ENCODE measurements around the gene FOXO4. TPM values are rescaled to one million over a fixed set of nuclear protein-coding genes. Genes with fewer than 3 reads are reported as not detected.

Gene FOXO4
- total RNA-seq, 1 experiment from 2014 or later: 3.7 TPM

DNA sequence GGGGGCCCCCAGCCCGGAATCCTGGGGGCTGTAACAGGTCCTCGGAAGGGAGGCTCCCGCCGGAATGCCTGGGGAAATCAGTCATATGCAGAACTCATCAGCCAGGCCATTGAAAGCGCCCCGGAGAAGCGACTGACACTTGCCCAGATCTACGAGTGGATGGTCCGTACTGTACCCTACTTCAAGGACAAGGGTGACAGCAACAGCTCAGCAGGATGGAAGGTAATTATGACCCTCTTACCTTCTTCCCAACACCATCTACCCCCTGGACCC, 1.0 kb downstream of the FOXO4 start:
- peak; percentile 2 for DNase-seq (ENCODE audit: low spot score)
- in situ Hi-C loops (cut with HindIII; ENCODE audit: low sequenced_read_pairs): no loop called here

DNA sequence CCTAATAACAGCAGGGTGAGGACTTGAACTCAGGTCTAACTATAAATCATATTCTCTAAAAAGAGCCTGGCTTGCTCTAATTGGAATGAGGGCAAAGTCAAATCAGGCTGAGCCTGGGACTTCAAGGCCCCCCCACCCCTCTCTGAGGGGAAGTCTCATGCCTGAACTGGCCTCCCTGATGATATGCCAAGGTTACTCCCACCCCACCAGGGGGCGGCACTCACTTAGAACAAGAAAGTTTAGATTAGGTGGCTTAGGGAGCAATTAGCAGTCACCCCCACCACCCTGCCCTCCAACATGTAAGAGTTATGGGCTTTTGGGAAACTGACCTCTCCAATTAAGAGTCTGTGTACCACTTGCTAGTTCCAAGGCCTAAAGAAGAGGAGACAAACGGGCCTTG, 2.7 kb downstream of the FOXO4 start:
- peak; percentile 5 for DNase-seq (ENCODE audit: low spot score)
- in situ Hi-C loops (cut with HindIII; ENCODE audit: low sequenced_read_pairs): no loop called here

DNA sequence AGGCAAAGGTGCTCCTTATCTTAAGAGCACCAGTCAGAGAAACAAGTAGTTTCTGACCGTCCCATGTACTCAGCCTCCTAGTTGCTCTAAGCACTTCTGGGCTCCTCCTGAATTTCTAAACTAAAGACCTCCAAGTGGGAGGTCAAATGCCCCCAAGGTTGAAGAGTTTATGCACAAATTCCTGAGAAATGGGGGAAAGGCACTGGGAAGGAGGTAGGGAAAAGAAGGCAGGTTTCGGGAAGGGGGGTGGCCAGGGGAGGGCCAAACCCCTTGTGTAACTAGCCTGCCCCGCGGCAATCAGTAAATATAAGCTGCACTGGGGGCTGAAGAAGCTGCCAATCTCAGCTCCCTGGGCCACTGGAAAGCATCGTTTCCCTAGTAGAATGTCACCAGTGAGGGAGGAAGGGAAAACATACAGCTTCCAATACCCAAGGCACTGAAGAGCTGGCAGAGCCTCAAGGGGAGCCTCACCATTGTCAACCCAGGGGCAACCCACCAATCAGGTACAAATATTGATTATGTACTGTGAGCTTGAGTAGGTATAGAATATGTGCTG, 3.4 kb downstream of the FOXO4 start:
- no peak for DNase-seq (ENCODE audit: low spot score)
- in situ Hi-C loops (cut with HindIII; ENCODE audit: low sequenced_read_pairs): no loop called here

DNA sequence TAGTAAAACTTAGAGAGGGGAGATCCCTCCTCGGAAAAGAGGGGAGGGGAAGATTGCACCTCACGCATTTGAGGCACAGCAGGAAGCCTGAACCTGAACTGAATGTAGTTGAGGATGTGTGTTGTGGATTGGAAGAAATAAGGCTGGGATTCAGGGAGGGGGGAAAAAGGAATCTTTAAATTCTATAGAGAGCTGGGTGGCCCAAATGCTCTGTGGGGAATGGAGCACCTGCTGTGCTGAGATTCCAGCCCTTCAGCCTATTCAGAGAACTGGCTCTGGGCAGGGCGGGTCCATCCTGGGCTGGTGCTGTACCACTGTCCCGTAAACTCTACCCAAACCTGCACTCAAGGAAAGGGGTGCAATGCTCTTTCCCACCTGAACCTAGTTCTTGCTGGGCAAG, 4.1 kb downstream of the FOXO4 start:
- in situ Hi-C loops (cut with HindIII; ENCODE audit: low sequenced_read_pairs): no loop called here
- no peak for DNase-seq (ENCODE audit: low spot score)

DNA sequence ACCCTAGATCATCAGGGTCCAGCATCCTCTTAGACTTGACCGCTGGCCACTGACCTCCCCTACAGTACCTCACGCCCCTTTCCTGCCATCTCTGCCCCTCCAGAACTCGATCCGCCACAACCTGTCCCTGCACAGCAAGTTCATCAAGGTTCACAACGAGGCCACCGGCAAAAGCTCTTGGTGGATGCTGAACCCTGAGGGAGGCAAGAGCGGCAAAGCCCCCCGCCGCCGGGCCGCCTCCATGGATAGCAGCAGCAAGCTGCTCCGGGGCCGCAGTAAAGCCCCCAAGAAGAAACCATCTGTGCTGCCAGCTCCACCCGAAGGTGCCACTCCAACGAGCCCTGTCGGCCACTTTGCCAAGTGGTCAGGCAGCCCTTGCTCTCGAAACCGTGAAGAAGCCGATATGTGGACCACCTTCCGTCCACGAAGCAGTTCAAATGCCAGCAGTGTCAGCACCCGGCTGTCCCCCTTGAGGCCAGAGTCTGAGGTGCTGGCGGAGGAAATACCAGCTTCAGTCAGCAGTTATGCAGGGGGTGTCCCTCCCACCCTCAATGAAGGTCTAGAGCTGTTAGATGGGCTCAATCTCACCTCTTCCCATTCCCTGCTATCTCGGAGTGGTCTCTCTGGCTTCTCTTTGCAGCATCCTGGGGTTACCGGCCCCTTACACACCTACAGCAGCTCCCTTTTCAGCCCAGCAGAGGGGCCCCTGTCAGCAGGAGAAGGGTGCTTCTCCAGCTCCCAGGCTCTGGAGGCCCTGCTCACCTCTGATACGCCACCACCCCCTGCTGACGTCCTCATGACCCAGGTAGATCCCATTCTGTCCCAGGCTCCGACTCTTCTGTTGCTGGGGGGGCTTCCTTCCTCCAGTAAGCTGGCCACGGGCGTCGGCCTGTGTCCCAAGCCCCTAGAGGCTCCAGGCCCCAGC, 5.2 kb downstream of the FOXO4 start:
- DNase-seq (ENCODE audit: low spot score): no peak
- in situ Hi-C loops (cut with HindIII; ENCODE audit: low sequenced_read_pairs): no loop called here

DNA sequence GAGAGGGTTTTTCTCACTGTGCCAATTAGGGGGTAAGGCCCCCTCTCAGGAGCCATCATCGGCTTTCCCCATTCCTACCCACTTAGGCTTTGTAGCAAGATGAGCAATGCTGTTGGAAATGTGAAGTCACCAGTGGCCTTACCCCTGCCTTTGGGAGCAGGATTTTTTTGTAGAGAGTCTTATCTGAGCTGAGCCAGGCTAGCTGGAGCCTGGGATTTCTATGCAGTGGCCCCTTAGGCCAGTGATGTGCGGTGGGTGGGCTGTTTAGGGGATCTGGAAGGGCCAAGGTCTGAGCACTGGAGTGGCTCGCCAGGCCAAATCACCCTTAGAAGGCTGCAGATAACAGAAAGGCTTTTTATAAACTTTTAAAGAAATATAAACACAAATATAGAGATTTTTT, 6.6 kb downstream of the FOXO4 start:
- no peak for DNase-seq (ENCODE audit: low spot score)
- in situ Hi-C loops (cut with HindIII; ENCODE audit: low sequenced_read_pairs): no loop called here

DNA sequence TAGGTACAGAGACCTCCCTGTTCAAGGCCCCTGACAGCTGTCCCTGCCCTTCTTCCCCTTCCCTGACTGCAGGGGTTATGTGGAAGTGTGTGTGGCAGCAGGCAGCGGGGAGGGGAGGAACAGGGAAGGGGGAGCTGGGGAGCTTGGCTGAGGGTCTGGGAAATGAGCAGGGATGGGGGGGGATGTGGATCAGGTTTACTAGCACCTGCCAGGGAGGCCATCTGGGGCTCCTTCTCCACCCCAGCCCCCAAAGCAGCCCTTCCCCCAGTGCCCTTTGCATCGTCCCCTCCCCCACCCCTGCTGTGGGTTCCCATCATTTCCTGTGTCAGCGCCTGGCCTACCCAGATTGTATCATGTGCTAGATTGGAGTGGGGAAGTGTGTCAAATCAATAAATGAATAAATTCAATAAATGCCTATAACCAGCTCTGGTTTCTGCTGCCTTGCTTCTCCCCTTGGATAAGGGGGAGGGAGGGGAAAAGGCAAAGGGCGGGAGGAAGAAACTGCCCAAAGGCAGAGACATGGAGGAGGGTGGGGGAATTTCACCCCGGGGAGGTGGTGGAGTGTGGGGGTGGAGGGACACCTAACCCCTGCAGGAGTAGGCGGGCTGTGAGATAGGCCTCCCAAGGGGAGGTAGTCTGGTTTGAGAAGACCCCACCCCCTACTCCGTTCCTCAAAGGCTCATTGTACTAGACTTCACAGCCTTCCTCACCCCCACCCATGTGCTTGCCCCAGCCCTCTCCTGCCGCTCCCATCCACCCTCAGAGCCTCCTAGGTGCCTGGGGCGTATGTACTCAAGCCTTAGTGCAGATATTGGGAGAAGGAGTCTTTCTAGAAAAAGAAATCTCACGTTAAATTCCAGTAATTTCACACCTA, 7.7 kb downstream of the FOXO4 start:
- DNase-seq (ENCODE audit: low spot score): no peak
- in situ Hi-C loops (cut with HindIII; ENCODE audit: low sequenced_read_pairs): no loop called here

DNA sequence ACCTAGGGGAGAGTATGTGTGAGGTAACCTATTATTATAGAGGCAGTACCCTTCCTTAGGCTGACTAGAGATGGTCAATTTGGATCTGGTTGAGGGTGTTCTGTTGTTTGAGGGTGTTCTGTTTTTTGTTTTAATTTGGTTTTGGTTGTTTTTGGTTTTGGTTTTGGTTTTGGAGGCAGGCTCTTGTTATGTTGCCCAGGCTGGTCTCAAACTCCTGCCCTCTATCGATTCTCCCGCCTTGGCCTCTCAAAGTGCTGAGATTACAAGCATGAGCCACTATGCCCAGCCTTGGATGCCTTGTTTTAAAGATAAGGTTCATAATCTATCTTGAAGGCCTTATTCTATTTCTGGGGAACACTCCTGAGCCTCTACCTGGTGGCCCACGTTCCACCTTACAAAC, 10.0 kb downstream of the FOXO4 start:
- in situ Hi-C loops (cut with HindIII; ENCODE audit: low sequenced_read_pairs): no loop called here
- no peak for DNase-seq (ENCODE audit: low spot score)

DNA sequence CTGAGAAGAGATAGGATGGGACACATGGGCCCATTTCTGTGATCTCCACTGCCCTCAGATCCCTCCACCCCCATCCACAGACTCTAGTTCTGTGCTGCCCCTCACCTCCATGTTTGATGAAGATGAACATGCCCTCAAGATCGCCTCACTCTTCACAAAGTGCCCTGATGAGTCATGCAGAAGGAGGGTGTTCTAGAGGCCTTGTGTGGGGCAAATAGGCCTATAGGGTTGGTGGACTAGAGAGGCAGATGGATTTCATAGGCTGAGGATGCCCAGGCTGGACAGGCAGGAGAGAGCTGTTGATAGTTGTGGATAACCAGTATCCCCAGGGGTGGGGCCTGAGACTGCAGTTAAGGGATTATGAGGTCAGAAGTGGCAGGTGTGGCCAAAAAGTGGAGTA, 10.8 kb downstream of the FOXO4 start, which contains the start of gene CXorf65:
TSS of gene CXorf65 (minus strand) at position 314 of the 400 bp plus-strand sequence. CDS start at position 130, 184 bp downstream.
- in situ Hi-C loops (cut with HindIII; ENCODE audit: low sequenced_read_pairs): no loop called here
- DNase-seq (ENCODE audit: low spot score): no peak

DNA sequence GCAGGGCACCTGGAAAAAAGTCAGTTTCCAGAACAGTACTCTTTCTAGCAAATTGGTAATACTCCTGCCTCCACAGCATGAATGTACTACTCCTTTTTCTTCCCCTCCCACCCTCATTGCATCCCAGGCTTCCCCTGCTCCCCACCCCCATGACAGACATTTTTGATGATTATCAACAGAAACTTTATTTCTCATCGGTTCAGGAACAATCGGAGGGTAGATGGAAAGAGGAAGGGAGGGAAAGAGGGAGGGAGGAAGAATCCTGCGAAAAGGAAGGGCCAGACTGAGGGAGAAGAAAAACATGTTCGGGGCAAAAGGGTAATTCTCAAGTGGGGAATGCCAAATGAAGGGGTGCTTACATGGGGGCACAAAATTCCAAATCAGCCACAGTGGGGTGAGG, 11.6 kb downstream of the FOXO4 start:
- no peak for DNase-seq (ENCODE audit: low spot score)
- in situ Hi-C loops (cut with HindIII; ENCODE audit: low sequenced_read_pairs): no loop called here

DNA sequence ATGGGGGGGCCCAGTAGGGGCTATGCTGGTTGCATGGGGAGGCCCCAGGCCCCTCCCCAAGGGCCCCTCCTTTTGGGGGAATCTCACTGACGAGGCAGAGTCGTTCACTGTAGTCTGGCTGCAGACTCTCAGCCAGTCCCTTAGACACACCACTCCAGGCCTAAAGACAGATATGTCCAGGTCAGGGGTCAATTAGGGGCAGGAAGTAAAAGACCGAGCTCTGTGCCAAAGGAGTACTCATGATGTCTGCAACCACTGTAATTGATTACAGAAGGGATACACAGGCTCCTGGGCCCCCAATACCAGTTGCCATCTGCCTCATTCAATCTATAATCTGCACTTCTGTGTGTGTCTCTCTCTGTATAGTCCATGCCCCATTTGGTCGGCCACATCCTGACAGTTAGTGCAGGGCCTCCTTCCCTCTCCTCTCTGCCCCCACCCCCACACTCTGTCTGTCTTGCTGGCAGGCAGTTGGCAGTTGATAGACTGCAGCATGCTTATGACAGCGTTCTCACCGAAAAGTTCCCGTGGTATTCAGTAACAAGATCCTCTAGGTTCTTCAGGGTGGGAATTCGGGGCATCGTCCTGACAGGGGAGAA, 12.2 kb downstream of the FOXO4 start:
- in situ Hi-C loops (cut with HindIII; ENCODE audit: low sequenced_read_pairs): no loop called here
- DNase-seq (ENCODE audit: low spot score): no peak

DNA sequence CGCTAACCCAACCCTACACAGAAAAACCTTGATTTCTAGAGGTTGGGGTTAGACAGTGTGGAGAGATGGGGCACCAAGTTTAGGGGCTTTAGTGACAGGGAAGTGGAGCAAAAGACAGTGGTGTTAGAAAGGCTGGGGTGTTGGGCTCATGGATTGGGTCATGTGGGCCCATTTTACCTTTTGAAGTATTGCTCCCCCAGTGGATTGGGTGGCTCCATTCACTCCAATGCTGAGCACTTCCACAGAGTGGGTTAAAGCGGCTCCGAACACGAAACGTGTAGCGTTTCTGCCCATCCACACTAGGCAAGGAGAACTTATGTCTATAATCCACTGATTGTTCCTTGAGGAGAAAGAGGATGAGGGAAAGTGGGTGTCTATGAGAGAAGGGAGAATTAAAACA, 13.4 kb downstream of the FOXO4 start:
- in situ Hi-C loops (cut with HindIII; ENCODE audit: low sequenced_read_pairs): no loop called here
- no peak for DNase-seq (ENCODE audit: low spot score)

DNA sequence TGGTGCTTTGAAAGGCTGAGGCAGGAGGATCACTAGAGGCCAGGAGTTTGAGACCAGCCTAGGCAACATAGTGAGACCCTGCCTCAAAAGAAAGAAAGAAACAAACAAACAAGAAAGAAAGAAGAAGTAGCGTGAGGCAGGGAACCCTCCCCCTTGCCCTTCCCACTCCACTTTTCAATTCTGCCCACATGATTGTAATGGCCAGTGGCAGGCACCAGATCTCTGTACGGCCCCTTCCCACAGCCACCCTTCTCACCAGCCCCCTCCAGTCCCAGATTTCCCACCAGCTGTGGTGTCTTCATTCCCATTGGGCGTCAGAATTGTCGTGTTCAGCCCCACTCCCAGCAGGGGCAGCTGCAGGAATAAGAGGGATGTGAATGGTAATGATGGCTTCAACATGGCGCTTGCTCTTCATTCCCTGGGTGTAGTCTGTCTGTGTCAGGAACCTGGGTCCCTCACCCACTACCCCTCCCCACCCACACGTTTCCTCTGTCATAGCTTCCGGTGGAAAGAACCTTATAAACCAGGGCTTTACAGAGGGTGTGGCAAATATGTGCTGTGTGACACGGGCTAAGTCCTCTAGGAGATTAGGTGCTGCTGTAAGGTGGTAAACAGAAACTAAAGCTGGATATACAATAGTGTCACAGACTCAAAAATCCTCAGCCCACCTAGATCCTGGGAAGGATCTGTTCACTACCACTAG, 15.6 kb downstream of the FOXO4 start, which contains the start of gene IL2RG:
TSS of gene IL2RG (minus strand) at position 437 of the 703 bp plus-strand sequence. CDS start at position 399, 38 bp downstream.
- in situ Hi-C loops (cut with HindIII; ENCODE audit: low sequenced_read_pairs): no loop called here
- DNase-seq (ENCODE audit: low spot score): no peak

DNA sequence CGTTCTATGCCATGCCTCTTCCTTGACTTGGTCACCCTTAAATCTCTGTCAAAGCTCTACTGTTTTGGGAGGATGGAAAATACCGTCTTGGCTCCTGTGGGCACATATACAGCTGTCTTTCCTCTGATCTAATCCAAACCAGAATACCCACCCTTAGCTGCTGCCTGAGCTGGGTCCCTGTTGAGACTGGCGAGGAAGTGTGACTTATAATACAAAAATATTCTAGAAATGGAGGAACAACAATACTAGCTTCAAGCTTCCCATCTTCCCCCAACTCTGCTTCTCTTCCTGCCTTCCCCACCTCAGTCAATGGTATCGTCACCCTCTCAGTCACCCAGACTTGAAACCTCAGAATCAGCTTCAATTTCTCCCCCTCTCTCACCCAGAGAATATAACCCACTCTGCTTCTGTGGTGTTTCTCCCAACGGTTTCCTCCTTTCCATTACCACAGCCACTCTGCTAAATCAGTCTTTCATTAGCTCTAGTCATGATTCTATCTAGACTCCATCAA, 16.3 kb downstream of the FOXO4 start:
- in situ Hi-C loops (cut with HindIII; ENCODE audit: low sequenced_read_pairs): no loop called here

DNA sequence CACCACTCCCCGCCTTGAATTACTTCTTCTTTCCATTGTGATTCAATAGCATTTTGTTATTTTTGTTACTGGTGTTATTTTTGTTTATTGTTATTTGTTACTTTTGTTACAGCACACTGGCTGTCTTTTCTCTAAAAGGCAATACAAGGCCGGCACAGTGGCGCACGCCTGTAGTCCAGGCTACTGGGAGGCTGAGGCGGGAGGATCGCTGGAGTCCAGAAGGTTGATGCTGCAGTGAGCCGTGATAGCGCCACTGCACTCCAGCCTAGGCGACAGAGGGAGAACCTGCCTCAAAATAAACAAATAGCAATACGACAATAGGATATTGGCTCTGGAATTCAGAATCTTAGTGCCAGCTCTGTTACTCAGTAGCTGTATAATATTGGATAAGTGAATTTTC, 21.7 kb downstream of the FOXO4 start:
- in situ Hi-C loops (cut with HindIII; ENCODE audit: low sequenced_read_pairs): no loop called here
- no peak for DNase-seq (ENCODE audit: low spot score)

More for the DNA sequence above, 16.3 kb downstream of the FOXO4 start:
- no peak for DNase-seq (ENCODE audit: low spot score)

DNA sequence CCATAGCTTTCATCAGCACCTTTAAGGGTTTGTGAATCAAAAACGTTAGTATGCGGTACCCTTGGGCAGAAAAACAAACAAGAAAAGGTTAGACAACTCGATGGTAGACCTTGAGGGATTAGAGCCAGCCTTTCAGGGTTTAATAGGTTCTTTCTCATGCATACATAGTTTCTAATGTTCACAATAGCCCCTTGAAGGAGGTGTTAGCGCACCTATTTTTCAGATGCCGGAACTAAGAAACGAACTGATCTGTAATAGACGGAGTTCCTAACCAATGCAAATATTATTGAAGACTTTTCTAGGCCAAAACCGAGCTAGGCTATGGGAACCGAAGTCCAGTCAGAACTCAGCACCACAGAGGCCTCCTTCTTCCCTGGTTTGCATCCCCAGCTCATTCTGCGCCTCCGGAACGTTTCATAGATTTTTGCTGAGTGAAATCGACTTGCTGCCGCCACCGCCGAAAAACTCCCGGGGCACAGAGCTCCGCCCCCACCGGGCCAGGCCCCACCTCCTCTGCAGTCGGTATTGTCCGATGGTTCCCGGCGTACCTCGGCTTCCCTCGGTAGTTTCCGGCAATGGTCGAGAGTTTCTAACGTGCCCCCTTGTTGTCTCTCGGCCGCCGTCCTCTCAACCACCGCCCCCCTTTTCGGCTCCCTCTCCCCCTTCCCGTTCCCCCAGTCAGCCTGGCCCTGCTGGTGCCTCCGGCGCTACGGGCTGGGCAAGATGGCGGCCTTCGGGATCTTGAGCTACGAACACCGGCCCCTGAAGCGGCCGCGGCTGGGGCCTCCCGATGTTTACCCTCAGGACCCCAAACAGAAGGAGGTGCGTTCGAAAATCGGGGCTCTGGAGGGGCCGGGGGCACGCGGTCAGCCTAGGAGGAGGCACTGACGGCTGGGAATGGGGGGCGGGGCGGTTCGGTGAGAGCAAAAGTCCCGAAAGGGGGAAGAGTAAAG, 22.7 kb downstream of the FOXO4 start, which contains the start of gene MED12:
TSS of gene MED12 (plus strand) at position 565 of the 953 bp plus-strand sequence. CDS start at position 724, 159 bp downstream.
- in situ Hi-C loops (cut with HindIII; ENCODE audit: low sequenced_read_pairs): no loop called here
- peak; percentile 86 for DNase-seq (ENCODE audit: low spot score)

DNA sequence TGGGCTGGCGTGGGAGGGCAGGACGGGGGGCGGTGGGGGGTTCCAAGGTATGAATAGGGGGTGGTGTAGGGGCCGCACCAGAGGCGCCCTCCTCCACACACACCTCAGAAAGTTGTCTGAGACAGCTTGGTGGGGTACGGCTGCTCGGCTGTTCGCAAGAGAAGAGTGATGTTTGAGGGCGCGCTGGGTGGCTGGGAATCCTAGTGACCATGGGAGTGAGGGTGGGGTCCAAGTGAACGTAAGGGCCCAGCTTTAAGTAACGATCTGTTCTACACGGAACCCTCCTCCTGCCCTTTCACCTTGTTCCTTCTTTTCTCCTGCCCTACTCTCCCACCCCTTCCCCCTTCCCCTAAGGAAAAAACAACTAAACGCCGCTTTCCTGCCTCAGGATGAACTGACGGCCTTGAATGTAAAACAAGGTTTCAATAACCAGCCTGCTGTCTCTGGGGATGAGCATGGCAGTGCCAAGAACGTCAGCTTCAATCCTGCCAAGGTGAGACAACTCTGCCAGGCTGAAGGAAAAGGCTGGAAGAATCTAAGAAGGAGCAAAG, 23.4 kb downstream of the FOXO4 start:
- DNase-seq (ENCODE audit: low spot score): peak; percentile 32
- in situ Hi-C loops (cut with HindIII; ENCODE audit: low sequenced_read_pairs): no loop called here
